ENCODE data around the gene PATZ1. TPM values are rescaled to one million over a fixed set of nuclear protein-coding genes. Genes with fewer than 3 reads are reported as not detected.
"Not testable (repeated sequence)": the region's sequence is repeated elsewhere in the genome, so short reads cannot be mapped to it uniquely, and the experiment has no call there.

The PATZ1 gene
- total RNA-seq, 1 experiment from 2014 or later, result 120 TPM

DNA sequence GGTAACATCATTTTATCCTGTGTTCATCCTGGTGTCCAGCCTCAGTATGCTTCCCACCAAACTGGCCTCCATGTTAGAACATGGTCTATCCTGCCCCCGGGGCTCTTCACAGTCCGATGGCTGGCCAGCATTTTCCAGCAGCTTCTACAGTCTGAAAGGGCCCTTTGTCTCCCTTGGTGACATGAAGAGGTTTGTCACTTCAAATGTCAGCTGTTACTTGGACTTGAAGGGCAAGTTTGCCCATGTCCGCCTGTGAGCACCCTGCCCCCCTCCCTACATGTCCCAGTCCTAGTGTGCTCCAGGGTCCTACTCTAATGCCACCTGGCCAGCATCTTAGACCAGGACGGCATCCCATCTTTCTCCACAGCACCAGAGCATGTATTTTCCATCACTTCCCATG is 24.7 kb downstream of the PATZ1 start:
- peak overlapping the region; percentile 1 for H4K8ac ChIP-seq (replicated peaks; ENCODE audit: insufficient read length, low read depth, low read length)
- H3K23me2 ChIP-seq (ENCODE audit: insufficient read length, low read depth, low read length, poor library complexity, severe bottlenecking), result no peaks in the 10 kb centered on the region
- no peaks in the 10 kb centered on the region; the same call in none of the 2 replicates for H3K27me3 Mint-ChIP-seq (ENCODE audit: low read depth)
- no peak overlapping the region for H4K91ac ChIP-seq (ENCODE audit: insufficient read length, low read depth, low read length)
- H2AFZ ChIP-seq (ENCODE audit: low read length), result no peak overlapping the region
- H3K79me1 ChIP-seq (ENCODE audit: insufficient read depth, low read depth, low read length, poor library complexity, severe bottlenecking), result no peaks in the 10 kb centered on the region
- TF ChIP-seq, protein P1, sequence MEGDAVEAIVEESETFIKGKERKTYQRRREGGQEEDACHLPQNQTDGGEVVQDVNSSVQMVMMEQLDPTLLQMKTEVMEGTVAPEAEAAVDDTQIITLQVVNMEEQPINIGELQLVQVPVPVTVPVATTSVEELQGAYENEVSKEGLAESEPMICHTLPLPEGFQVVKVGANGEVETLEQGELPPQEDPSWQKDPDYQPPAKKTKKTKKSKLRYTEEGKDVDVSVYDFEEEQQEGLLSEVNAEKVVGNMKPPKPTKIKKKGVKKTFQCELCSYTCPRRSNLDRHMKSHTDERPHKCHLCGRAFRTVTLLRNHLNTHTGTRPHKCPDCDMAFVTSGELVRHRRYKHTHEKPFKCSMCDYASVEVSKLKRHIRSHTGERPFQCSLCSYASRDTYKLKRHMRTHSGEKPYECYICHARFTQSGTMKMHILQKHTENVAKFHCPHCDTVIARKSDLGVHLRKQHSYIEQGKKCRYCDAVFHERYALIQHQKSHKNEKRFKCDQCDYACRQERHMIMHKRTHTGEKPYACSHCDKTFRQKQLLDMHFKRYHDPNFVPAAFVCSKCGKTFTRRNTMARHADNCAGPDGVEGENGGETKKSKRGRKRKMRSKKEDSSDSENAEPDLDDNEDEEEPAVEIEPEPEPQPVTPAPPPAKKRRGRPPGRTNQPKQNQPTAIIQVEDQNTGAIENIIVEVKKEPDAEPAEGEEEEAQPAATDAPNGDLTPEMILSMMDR (conservative IDR thresholded peaks at IDR 0.05), result no peak
- H2BK20ac ChIP-seq (ENCODE audit: low read depth, low read length, poor library complexity, severe bottlenecking), result no peak overlapping the region
- H3K9me3 ChIP-seq (ENCODE audit: control insufficient read depth, low read depth, low read length), result no peaks in the 10 kb centered on the region
- no peak overlapping the region for H3K14ac ChIP-seq (ENCODE audit: insufficient read depth, low read length)
- no peak overlapping the region for H4K5ac ChIP-seq (ENCODE audit: insufficient read length, low read depth, low read length)
- no peaks in the 10 kb centered on the region for H3K79me2 ChIP-seq (ENCODE audit: insufficient read depth, low read length)
- H3K56ac ChIP-seq (ENCODE audit: insufficient read length, low read depth, low read length), result no peak overlapping the region
- H3K9me3 Mint-ChIP-seq, result 0 out of 5 replicates have a peak, but pooled peaks cover 0 to under 1% of the 10 kb centered on the region in 2 experiments
- H2BK15ac ChIP-seq (ENCODE audit: low read depth, low read length), result no peak overlapping the region
- no peak overlapping the region for H3K4me2 ChIP-seq (ENCODE audit: insufficient read depth, insufficient read length, low read length)
- H3K27ac Mint-ChIP-seq, result peak overlapping the region; percentile 24 to 93 (median 56); a peak in 3 of 7 replicates
- H2AK5ac ChIP-seq (ENCODE audit: insufficient read length, low read length), result no peak overlapping the region
- H3T11ph ChIP-seq (ENCODE audit: low read length), result no peak overlapping the region
- H3K18ac ChIP-seq (ENCODE audit: insufficient read length, low read depth, low read length), result no peak overlapping the region
- H3K4me1 Mint-ChIP-seq, result no peaks in the 10 kb centered on the region
- no peaks in the 10 kb centered on the region for H3K4me1 ChIP-seq (ENCODE audit: insufficient read depth, low read length)
- H3K9ac ChIP-seq (ENCODE audit: extremely low read depth, insufficient read length, low read length), result no peak overlapping the region
- DNase-seq, result no peak
- H2BK5ac ChIP-seq (ENCODE audit: insufficient read length, low read length), result no peak overlapping the region
- H3K27me3 ChIP-seq (ENCODE audit: insufficient read depth, low read length), result no peaks in the 10 kb centered on the region
- no peak overlapping the region for H3K27ac ChIP-seq (ENCODE audit: insufficient read length, low read depth, low read length)
- H3K4me3 Mint-ChIP-seq, result no peak overlapping the region
- H2BK12ac ChIP-seq (ENCODE audit: insufficient read length, low read depth, low read length), result no peak overlapping the region
- H4K20me1 ChIP-seq (ENCODE audit: control insufficient read depth, insufficient read depth, insufficient read length), result no peaks in the 10 kb centered on the region
- no peak overlapping the region for H3K4ac ChIP-seq (ENCODE audit: low read depth, low read length)
- H3K23ac ChIP-seq (ENCODE audit: insufficient read length, low read depth, low read length), result no peak overlapping the region
- no peak overlapping the region for H2BK120ac ChIP-seq (ENCODE audit: low read depth, low read length, poor library complexity, severe bottlenecking)
- no CpG with 5 or more reads among the region's 4 CpGs for WGBS (ENCODE audit: extremely low coverage, insufficient read length, low lambda C conversion rate)
- H3K36me3 Mint-ChIP-seq (ENCODE audit: insufficient read depth in 1 of 3, low read depth in 3 of 3), result peaks cover 10 to 39% (median 17%) of the 10 kb centered on the region in 3 experiments; a peak in 6 of 7 replicates

DNA sequence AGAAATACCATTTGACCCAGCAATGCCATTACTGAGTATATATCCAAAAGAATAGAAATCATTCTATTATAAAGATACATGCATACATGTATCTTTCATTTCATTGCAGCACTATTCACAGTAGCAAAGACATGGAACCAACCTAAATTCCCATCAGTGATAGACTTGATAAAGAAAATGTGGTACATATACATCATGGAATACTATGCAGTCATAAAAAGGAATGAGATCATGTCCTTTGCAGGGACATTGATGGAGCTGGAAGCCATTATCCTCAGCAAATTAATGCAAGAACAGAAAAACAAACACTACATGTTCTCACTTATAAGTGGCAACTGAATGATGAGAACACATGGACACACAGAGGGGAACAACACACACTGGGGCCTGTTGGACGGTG is 31.9 kb downstream of the PATZ1 start:
- H3K79me2 ChIP-seq (ENCODE audit: insufficient read depth, low read length); H3K9me3 ChIP-seq (ENCODE audit: control insufficient read depth, low read depth, low read length); H3K4ac ChIP-seq (ENCODE audit: low read depth, low read length): not testable (repeated sequence)

More for the DNA sequence above, 31.9 kb downstream of the PATZ1 start:
- not testable (repeated sequence) for H3K4me2 ChIP-seq (ENCODE audit: insufficient read depth, insufficient read length, low read length); H3K4me1 ChIP-seq (ENCODE audit: insufficient read depth, low read length); H4K8ac ChIP-seq (replicated peaks; ENCODE audit: insufficient read length, low read depth, low read length); H4K5ac ChIP-seq (ENCODE audit: insufficient read length, low read depth, low read length); H3K4me1 Mint-ChIP-seq; H3K27ac ChIP-seq (ENCODE audit: insufficient read length, low read depth, low read length); H3K9ac ChIP-seq (ENCODE audit: extremely low read depth, insufficient read length, low read length); H3K23ac ChIP-seq (ENCODE audit: insufficient read length, low read depth, low read length); H3K27ac Mint-ChIP-seq; H3K27me3 ChIP-seq (ENCODE audit: insufficient read depth, low read length); H3K14ac ChIP-seq (ENCODE audit: insufficient read depth, low read length); H2BK120ac ChIP-seq (ENCODE audit: low read depth, low read length, poor library complexity, severe bottlenecking); H2BK12ac ChIP-seq (ENCODE audit: insufficient read length, low read depth, low read length); H2AK5ac ChIP-seq (ENCODE audit: insufficient read length, low read length); H2AFZ ChIP-seq (ENCODE audit: low read length); H3K23me2 ChIP-seq (ENCODE audit: insufficient read length, low read depth, low read length, poor library complexity, severe bottlenecking); H3T11ph ChIP-seq (ENCODE audit: low read length); DNase-seq; H4K91ac ChIP-seq (ENCODE audit: insufficient read length, low read depth, low read length); H3K18ac ChIP-seq (ENCODE audit: insufficient read length, low read depth, low read length); H3K79me1 ChIP-seq (ENCODE audit: insufficient read depth, low read depth, low read length, poor library complexity, severe bottlenecking); H3K56ac ChIP-seq (ENCODE audit: insufficient read length, low read depth, low read length); H2BK15ac ChIP-seq (ENCODE audit: low read depth, low read length); H2BK20ac ChIP-seq (ENCODE audit: low read depth, low read length, poor library complexity, severe bottlenecking); H2BK5ac ChIP-seq (ENCODE audit: insufficient read length, low read length); H4K20me1 ChIP-seq (ENCODE audit: control insufficient read depth, insufficient read depth, insufficient read length); H3K27me3 Mint-ChIP-seq (ENCODE audit: low read depth); H3K4me3 Mint-ChIP-seq
- Mint-ChIP-seq H3K9me3 (peaks cover 17 to 19% of the 10 kb centered on the region in 2 experiments), H3K36me3 (ENCODE audit: insufficient read depth in 1 of 3, low read depth in 3 of 3) (peaks cover 5 to 19% (median 9%) of the 10 kb centered on the region in 3 experiments; a peak in 5 of 7 replicates)
- WGBS (ENCODE audit: extremely low coverage, insufficient read length, low lambda C conversion rate), result no CpG with 5 or more reads among the region's 1 CpG
